KOPT-K1 (cell line): Measurements from ENCODE around the gene SLIT3.

ENCODE experiments used
- H3K27ac ChIP-seq: fragments of 200-600 bp; sonication (generic); 2 replicates; pipeline ENCODE4 v1.5.1; 2016; ENCODE audit warnings: antibody characterized with exemption, mild to moderate bottlenecking, low read depth, low read length; ENCODE audit not compliant: poor library complexity, severe bottlenecking
- H3K36me3 ChIP-seq: fragments of 200-600 bp; sonication (generic); 2 replicates; pipeline ENCODE4 v1.5.1; 2017; ENCODE audit warnings: antibody characterized with exemption, mild to moderate bottlenecking, low read length, moderate library complexity; ENCODE audit not compliant: insufficient read depth
- H3K9me3 ChIP-seq: fragments of 200-600 bp; sonication (generic); 2 replicates; pipeline ENCODE4 v1.5.1; 2017; ENCODE audit warnings: antibody characterized with exemption, low read length, mild to moderate bottlenecking; ENCODE audit not compliant: insufficient read depth, poor library complexity, severe bottlenecking

Gene SLIT3

DNA sequence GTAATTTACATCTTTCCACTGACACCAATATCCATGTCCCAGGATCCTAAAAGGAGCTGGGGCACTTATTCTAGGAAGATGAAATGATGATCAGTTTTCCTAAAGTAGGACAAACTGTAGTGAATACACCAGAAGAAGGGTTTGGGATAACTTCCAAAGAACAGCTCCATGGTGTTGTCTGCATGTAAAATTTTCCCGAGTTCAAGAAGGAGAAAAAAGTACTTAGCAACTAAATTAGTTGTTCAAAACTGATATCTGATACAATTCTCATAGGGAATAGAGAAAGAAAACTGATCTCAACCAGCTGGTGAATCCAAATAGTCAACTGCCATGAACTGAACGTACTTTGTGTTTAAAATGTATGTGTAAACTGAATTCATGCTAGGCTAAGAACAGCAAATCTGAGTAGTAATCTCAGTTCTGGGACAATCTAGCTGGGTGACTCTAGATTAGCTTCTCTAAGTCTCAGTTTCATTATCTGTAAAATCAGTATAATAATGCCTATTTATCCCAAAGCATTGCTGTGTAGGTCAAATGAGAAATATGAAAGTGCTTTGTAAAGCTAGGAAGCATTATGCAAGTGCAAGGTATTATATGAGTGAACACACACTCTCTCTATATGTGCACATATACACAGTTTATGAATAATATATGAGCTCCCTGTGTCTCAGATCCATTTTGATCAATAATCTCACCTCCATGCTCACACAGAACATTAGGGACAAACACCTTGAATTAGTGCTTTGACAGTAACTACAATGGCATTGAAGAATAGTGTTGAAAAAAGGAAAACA, 357.7 kb downstream of the SLIT3 start:
- Histone ChIP-seq H3K27ac (no peak overlapping the region), H3K36me3 (no peaks in the 10 kb centered on the region), H3K9me3 (no peaks in the 10 kb centered on the region)

- Histone ChIP-seq H3K9me3 (no peaks in the 10 kb centered on the region), H3K36me3 (no peaks in the 10 kb centered on the region), H3K27ac (no peak overlapping the region)
Observed at GRCh38 chr5:168941901-168942300, 359.0 kb downstream of the SLIT3 start.

GRCh38 chr5:168940712-168941111, 360.2 kb downstream of the SLIT3 start:
- no peaks in the 10 kb centered on the region for H3K36me3 ChIP-seq

DNA sequence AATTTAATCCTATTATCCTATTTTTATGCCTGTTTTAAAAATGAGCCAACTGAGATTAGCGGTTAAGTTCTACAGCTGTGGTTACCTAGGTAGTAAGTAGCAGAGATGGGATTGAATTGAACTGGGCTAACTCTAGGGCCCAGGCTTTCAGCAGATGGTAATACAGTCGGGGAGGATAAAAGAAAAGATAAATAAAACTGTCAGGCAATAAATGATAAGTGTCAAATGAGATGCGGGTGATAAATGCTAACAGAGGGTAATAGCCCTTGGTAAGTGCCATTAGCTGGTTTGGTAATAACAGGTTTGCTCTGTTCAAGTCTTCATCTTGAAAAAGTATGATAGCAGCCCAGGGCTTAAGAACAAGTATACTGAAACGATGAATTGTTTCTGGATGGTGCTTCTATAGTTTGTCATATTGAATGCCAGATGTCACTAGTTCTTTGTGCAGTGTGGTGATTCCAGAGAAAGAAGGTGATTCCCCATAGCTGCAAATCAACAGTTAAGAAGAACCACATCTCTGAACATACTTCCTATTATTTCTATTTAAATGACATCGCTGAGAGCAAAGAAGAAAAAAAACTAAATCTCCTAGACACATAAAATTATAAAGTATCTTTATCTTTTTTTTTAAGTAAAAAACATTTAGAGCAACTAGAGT, 360.9 kb downstream of the SLIT3 start:
- Histone ChIP-seq H3K9me3 (no peaks in the 10 kb centered on the region), H3K36me3 (no peaks in the 10 kb centered on the region), H3K27ac (no peak overlapping the region)

More at GRCh38 chr5:168940712-168941111, 360.2 kb downstream of the SLIT3 start:
- Histone ChIP-seq H3K27ac (no peak overlapping the region), H3K9me3 (no peaks in the 10 kb centered on the region)

- H3K27ac ChIP-seq = no peak overlapping the region
- no peaks in the 10 kb centered on the region for H3K36me3 ChIP-seq
- H3K9me3 ChIP-seq = no peaks in the 10 kb centered on the region
Observed at GRCh38 chr5:168939156-168939800, 361.7 kb downstream of the SLIT3 start.

DNA sequence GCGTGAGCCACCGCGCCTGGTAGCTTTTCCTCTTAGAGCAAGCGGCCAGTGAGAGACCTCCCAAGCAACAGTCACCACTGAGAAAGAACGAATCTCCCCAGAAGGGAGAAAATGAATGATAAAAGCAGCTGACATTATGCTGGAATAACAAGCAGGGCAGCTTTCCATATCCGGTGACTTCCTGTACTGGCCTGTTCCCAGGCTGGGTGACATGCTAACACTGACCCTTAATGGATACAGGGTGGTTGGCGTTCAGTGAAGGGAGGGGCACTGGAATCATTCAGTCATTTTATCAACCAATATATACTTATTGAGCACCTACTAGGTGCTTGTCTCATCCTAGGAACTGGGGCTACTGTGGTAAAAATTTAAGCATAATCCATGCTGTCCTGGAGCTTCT, 364.4 kb downstream of the SLIT3 start:
- Histone ChIP-seq H3K36me3 (no peaks in the 10 kb centered on the region), H3K9me3 (no peaks in the 10 kb centered on the region), H3K27ac (no peak overlapping the region)

DNA sequence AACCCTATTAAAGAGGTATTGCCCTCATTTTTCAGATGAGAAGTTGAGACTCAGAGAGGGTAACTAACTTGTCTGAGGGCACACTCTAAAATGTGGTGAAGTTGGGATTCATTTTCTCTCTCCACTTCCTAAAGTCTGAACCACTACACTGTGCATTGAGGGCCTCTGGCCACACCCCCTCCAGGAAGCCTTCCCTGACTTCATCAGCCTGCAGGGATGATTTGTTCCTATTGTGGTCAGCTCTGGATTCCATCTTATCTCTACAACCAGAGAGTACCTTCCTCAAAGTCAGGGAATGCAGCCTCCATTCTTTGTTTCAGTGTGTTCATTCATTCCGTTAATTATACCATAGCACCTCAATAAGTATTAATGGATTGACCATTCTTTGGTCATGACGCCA, 365.8 kb downstream of the SLIT3 start:
- Histone ChIP-seq H3K36me3 (no peaks in the 10 kb centered on the region), H3K9me3 (no peaks in the 10 kb centered on the region), H3K27ac (no peak overlapping the region)

GRCh38 chr5:168934169-168934568, 366.8 kb downstream of the SLIT3 start:
- Histone ChIP-seq H3K9me3 (no peaks in the 10 kb centered on the region), H3K36me3 (no peaks in the 10 kb centered on the region), H3K27ac (no peak overlapping the region)

GRCh38 chr5:168932400-168933189, 368.3 kb downstream of the SLIT3 start:
- H3K9me3 ChIP-seq = no peaks in the 10 kb centered on the region
- H3K36me3 ChIP-seq = no peaks in the 10 kb centered on the region
- H3K27ac ChIP-seq = no peak overlapping the region

GRCh38 chr5:168931638-168932345, 369.1 kb downstream of the SLIT3 start:
- Histone ChIP-seq H3K9me3 (no peaks in the 10 kb centered on the region), H3K27ac (no peak overlapping the region), H3K36me3 (no peaks in the 10 kb centered on the region)

GRCh38 chr5:168929656-168930055, 371.3 kb downstream of the SLIT3 start:
- Histone ChIP-seq H3K9me3 (no peaks in the 10 kb centered on the region), H3K27ac (no peak overlapping the region), H3K36me3 (no peaks in the 10 kb centered on the region)

DNA sequence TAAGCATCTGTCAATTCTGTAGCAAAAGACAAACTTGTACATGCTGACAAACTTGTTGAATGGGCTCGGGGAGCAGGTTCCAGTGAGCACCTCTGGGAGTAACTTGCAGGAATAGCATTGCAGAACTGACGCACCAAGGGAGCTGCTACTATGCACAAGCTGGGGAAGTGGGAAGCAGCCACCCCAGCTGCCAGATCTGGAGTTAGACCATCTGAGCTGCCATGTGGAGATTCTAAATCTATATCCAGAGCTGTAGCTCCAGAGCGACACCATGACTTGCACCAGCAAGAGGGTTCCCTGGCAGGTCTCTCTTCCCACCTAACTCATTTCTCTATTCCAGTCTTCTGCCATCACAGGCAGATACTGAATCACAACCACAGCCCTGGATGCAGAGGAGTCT, 375.8 kb downstream of the SLIT3 start:
- H3K9me3 ChIP-seq = no peaks in the 10 kb centered on the region
- no peaks in the 10 kb centered on the region for H3K36me3 ChIP-seq
- H3K27ac ChIP-seq = no peak overlapping the region

DNA sequence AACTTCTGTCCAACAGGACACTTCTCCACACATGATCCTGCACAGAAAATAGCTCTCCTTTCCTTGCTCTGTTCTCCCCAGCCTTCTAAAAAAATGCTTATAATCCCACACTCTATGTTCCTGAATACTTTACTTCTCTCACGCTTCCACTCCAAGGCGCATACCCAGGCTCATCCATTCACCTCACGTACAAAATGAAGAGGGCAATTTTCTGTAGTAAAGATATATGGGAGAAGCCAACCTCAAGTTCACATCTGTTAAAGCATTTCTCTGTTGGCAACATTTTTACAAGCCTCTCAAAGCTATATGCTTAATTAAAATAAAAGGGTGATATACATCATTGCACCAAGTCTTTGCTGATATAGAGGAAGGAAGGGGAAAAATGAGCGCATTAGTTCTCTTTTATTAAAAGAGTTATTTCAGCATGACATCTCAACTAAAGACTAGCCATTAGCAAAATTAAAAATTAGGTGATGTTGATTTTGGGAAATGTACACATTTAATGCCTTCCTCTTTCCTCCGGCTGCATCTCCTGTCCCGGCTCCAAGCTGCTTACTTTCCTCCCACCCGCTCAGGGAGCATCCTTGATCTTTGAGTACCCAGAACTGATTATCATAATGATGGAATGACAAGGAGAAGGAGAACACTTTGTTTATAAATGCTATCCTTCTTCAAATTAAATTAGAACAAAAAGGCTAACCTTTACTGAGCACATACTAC, 379.6 kb downstream of the SLIT3 start:
- no peaks in the 10 kb centered on the region for H3K9me3 ChIP-seq
- no peak overlapping the region for H3K27ac ChIP-seq
- no peaks in the 10 kb centered on the region for H3K36me3 ChIP-seq
